Testis (tissue), 2 donors: Measurements from ENCODE around the gene STX5.

ENCODE experiments used
- POLR2A ChIP-seq: fragments of 450-650 bp; IDR thresholded peaks from one replicate; pipeline ENCODE4 v1.6.1; 2017; ENCODE audit warnings: antibody characterized with exemption, mild to moderate bottlenecking, moderate library complexity
- TF ChIP-seq, protein P1 (sequence below), 3 experiments: fragments of 450-650 bp in 2 of 3; fragments of 200-600 bp in 1 of 3; sonication (generic) in 1 of 3; IDR thresholded peaks; one replicate each; pipeline ENCODE4 v1.5.1; 2016 to 2019; ENCODE audit warnings: antibody characterized with exemption in 3 of 3, mild to moderate bottlenecking in 2 of 3, moderate library complexity in 1 of 3

DNA sequence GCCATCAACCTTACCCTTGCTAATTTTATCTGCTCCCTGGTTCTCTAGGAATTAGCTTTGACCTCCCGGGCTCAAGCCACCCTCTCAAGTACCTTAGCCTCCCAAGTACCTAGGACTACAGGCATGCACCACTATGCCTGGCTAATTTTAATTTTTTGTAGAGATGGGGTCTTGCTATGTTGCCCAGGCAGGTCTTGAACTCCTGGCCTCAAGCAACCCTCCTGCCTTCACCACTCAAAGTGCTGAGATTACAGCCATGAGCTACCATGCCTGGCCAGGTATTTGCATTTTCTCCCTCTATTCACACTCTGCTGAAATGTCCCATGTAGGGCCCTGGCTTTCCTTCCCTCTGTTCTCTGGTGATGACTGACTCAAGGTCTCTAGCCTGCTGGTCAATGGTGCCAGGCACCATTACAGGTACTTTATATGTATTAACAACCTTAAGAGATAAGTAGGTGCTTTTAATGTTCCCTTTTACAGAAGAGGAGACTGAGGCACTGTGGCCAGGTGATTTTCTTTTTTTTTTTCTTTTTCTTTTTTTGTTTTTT lies 16.0 kb upstream of the STX5 start:
- TF ChIP-seq, protein P1, sequence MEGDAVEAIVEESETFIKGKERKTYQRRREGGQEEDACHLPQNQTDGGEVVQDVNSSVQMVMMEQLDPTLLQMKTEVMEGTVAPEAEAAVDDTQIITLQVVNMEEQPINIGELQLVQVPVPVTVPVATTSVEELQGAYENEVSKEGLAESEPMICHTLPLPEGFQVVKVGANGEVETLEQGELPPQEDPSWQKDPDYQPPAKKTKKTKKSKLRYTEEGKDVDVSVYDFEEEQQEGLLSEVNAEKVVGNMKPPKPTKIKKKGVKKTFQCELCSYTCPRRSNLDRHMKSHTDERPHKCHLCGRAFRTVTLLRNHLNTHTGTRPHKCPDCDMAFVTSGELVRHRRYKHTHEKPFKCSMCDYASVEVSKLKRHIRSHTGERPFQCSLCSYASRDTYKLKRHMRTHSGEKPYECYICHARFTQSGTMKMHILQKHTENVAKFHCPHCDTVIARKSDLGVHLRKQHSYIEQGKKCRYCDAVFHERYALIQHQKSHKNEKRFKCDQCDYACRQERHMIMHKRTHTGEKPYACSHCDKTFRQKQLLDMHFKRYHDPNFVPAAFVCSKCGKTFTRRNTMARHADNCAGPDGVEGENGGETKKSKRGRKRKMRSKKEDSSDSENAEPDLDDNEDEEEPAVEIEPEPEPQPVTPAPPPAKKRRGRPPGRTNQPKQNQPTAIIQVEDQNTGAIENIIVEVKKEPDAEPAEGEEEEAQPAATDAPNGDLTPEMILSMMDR (IDR thresholded peaks at IDR 0.05) = no peak
- no peak for TF ChIP-seq POLR2A
